ENCODE data around the gene CUL9. TPM values are rescaled to one million over a fixed set of nuclear protein-coding genes. Genes with fewer than 3 reads are reported as not detected.

The CUL9 gene
- total RNA-seq, 2 donors from 2014 or later: 41.5 to 85.8 TPM

GRCh38 chr6:43263314-43264178, 81.5 kb downstream of the CUL9 start:
- Mint-ChIP-seq H3K4me1 (ENCODE audit: low read depth in 2 of 2) (peaks cover 4 to 6% of the 10 kb centered on the region in 2 donors), H3K36me3 (no peaks in the 10 kb centered on the region), H3K4me3 (no peak overlapping the region), H3K9me3 (no peaks in the 10 kb centered on the region), H3K27me3 (peaks cover 0 to 12% of the 10 kb centered on the region in 2 donors), H3K27ac (no peak overlapping the region)
- DNase-seq (ENCODE audit: low spot score) (peak; percentile 80), ATAC-seq (peak; percentile 83 to 85)

GRCh38 chr6:43264599-43265145, 82.7 kb downstream of the CUL9 start:
- Mint-ChIP-seq H3K27me3 (peaks cover 0 to 16% of the 10 kb centered on the region in 2 donors), H3K36me3 (no peaks in the 10 kb centered on the region), H3K27ac (no peak overlapping the region), H3K9me3 (no peaks in the 10 kb centered on the region), H3K4me1 (ENCODE audit: low read depth in 2 of 2) (peaks cover 10% of the 10 kb centered on the region in 2 donors), H3K4me3 (no peak overlapping the region)
- DNase-seq (ENCODE audit: low spot score) (no peak), ATAC-seq (no peak)

- Mint-ChIP-seq H3K27ac (no peak overlapping the region), H3K9me3 (no peaks in the 10 kb centered on the region), H3K27me3 (peaks cover 0 to 21% of the 10 kb centered on the region in 2 donors), H3K36me3 (no peaks in the 10 kb centered on the region), H3K4me3 (no peak overlapping the region), H3K4me1 (ENCODE audit: low read depth in 2 of 2) (peaks cover 10 to 14% of the 10 kb centered on the region in 2 donors)
- DNase-seq (ENCODE audit: low spot score) (no peak), ATAC-seq (no peak)
Observed at GRCh38 chr6:43265564-43265963, 83.6 kb downstream of the CUL9 start.

- H3K36me3 Mint-ChIP-seq: no peaks in the 10 kb centered on the region
- peaks cover 10 to 14% of the 10 kb centered on the region in 2 donors for H3K4me1 Mint-ChIP-seq (ENCODE audit: low read depth in 2 of 2)
- no peak for ATAC-seq
- H3K27ac Mint-ChIP-seq: no peak overlapping the region
- no peaks in the 10 kb centered on the region for H3K9me3 Mint-ChIP-seq
- DNase-seq (ENCODE audit: low spot score): peak; percentile 50
- no peak overlapping the region for H3K4me3 Mint-ChIP-seq
- peaks cover 0 to 21% of the 10 kb centered on the region in 2 donors for H3K27me3 Mint-ChIP-seq
Observed at GRCh38 chr6:43267619-43268354, 85.8 kb downstream of the CUL9 start.

- Mint-ChIP-seq H3K4me3 (no peak overlapping the region), H3K9me3 (no peaks in the 10 kb centered on the region), H3K27me3 (peaks cover 0 to 21% of the 10 kb centered on the region in 2 donors), H3K4me1 (ENCODE audit: low read depth in 2 of 2) (peaks cover 10 to 14% of the 10 kb centered on the region in 2 donors), H3K36me3 (no peaks in the 10 kb centered on the region), H3K27ac (no peak overlapping the region)
- no peak for DNase-seq (ENCODE audit: low spot score)
- ATAC-seq: no peak
Observed at GRCh38 chr6:43268355-43268700, 86.3 kb downstream of the CUL9 start.

- DNase-seq (ENCODE audit: low spot score): peak; percentile 6
- H3K9me3 Mint-ChIP-seq: no peaks in the 10 kb centered on the region
- peak overlapping the region; percentile 70 for H3K4me3 Mint-ChIP-seq
- no peaks in the 10 kb centered on the region for H3K36me3 Mint-ChIP-seq
- H3K4me1 Mint-ChIP-seq (ENCODE audit: low read depth in 2 of 2): peaks cover 6 to 12% of the 10 kb centered on the region in 2 donors
- ATAC-seq: no peak
- H3K27me3 Mint-ChIP-seq: peaks cover 0 to 18% of the 10 kb centered on the region in 2 donors
- H3K27ac Mint-ChIP-seq: no peak overlapping the region
Observed at GRCh38 chr6:43268782-43269272, 86.8 kb downstream of the CUL9 start.

- Mint-ChIP-seq H3K27me3 (peaks cover 0 to 19% of the 10 kb centered on the region in 2 donors), H3K9me3 (no peaks in the 10 kb centered on the region), H3K4me3 (peak overlapping the region; percentile 70), H3K27ac (no peak overlapping the region), H3K36me3 (no peaks in the 10 kb centered on the region), H3K4me1 (ENCODE audit: low read depth in 2 of 2) (peaks cover 6 to 16% of the 10 kb centered on the region in 2 donors)
- ATAC-seq (peak; percentile 63 to 66), DNase-seq (ENCODE audit: low spot score) (peak; percentile 60)
Observed at GRCh38 chr6:43269273-43270007, 87.4 kb downstream of the CUL9 start.

- Mint-ChIP-seq H3K36me3 (no peaks in the 10 kb centered on the region), H3K9me3 (no peaks in the 10 kb centered on the region), H3K27me3 (peaks cover 5 to 22% of the 10 kb centered on the region in 2 donors), H3K27ac (no peak overlapping the region), H3K4me3 (no peak overlapping the region), H3K4me1 (ENCODE audit: low read depth in 2 of 2) (peaks cover 11 to 23% of the 10 kb centered on the region in 2 donors)
- DNase-seq (ENCODE audit: low spot score): peak; percentile 31
- no peak for ATAC-seq
Observed at GRCh38 chr6:43271103-43271815, 89.3 kb downstream of the CUL9 start.

GRCh38 chr6:43271944-43272343, 89.9 kb downstream of the CUL9 start:
- no peaks in the 10 kb centered on the region for H3K9me3 Mint-ChIP-seq
- no peak overlapping the region for H3K4me3 Mint-ChIP-seq
- H3K27me3 Mint-ChIP-seq: peaks cover 8 to 24% of the 10 kb centered on the region in 2 donors
- H3K27ac Mint-ChIP-seq: no peak overlapping the region
- no peaks in the 10 kb centered on the region for H3K36me3 Mint-ChIP-seq
- DNase-seq (ENCODE audit: low spot score) (peak; percentile 49), ATAC-seq (no peak)
- H3K4me1 Mint-ChIP-seq (ENCODE audit: low read depth in 2 of 2): peaks cover 13 to 27% of the 10 kb centered on the region in 2 donors

GRCh38 chr6:43273707-43274106, 91.7 kb downstream of the CUL9 start:
- no peak overlapping the region for H3K27ac Mint-ChIP-seq
- no peaks in the 10 kb centered on the region for H3K36me3 Mint-ChIP-seq
- DNase-seq (ENCODE audit: low spot score) (peak; percentile 15), ATAC-seq (no peak)
- peaks cover 17 to 33% of the 10 kb centered on the region in 2 donors for H3K4me1 Mint-ChIP-seq (ENCODE audit: low read depth in 2 of 2)
- no peaks in the 10 kb centered on the region for H3K9me3 Mint-ChIP-seq
- H3K27me3 Mint-ChIP-seq: peaks cover 8 to 26% of the 10 kb centered on the region in 2 donors
- no peak overlapping the region for H3K4me3 Mint-ChIP-seq
